RWPE1 (cell line): ENCODE data around the gene MIEF2.

Experiments
- CTCF ChIA-PET: fragments of 350-600 bp; sonication (Branson Sonifier 250); formaldehyde crosslinking; extraction: SDS; loops from one replicate; lab custom pipeline; 2021; lab: Yijun Ruan, JAX
- POLR2A ChIA-PET: fragments of 400-600 bp; formaldehyde crosslinking; extraction: SDS; loops from one replicate; lab custom pipeline; 2020; ENCODE audit warnings: antibody characterized with exemption; ENCODE audit not compliant: low non-redundant PET; lab: Yijun Ruan, JAX
- DNase-seq: peaks from one replicate; pipeline ENCODE4 v3.0.0; 2012; ENCODE audit warnings: low spot score
- H3K27ac ChIP-seq: fragments of 450-650 bp; 2 replicates; pipeline ENCODE4 v1.5.1; 2017
- TF ChIP-seq, protein P1 (sequence below): fragments of 450-650 bp; conservative IDR thresholded peaks from 2 replicates; pipeline ENCODE4 v1.5.1; 2017; ENCODE audit warnings: low read depth, mild to moderate bottlenecking

Gene MIEF2

DNA sequence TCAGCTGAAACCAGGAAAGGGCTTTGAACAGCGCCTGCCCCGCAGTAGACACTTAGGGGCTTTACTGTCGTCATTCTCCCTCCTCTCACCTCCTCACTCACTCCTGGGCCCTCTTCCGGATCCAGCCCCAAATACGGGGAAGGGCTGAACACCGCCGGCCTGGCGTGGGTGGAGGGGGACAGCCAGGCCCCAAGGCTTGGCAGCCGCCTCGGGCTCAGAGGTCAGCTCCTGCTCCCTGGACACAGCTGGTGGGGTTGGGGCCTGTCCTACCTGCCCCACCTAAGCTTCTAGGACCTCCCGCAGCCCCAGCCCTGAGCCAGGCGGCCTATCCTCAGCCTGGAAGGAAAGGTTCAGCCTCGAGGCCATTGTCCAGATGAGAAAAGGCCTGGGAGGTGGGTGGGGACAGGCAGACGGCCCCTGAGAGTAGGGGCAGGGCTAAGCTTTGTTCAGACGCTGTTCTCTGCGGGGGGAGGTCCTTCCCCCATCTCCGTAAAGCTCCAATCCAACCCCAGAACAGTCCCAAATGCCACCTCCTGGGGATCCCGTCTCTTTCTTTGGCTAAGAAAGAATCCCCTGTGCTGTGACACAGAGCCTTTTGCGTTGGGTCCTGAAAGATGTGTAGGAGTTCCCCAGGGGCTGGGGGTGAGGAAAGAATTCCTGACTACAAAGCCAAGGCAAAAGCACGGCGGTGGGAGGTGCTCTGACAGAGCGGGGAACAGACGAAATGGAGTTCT lies 35.9 kb upstream of the MIEF2 start:
- TF ChIP-seq, protein P1, sequence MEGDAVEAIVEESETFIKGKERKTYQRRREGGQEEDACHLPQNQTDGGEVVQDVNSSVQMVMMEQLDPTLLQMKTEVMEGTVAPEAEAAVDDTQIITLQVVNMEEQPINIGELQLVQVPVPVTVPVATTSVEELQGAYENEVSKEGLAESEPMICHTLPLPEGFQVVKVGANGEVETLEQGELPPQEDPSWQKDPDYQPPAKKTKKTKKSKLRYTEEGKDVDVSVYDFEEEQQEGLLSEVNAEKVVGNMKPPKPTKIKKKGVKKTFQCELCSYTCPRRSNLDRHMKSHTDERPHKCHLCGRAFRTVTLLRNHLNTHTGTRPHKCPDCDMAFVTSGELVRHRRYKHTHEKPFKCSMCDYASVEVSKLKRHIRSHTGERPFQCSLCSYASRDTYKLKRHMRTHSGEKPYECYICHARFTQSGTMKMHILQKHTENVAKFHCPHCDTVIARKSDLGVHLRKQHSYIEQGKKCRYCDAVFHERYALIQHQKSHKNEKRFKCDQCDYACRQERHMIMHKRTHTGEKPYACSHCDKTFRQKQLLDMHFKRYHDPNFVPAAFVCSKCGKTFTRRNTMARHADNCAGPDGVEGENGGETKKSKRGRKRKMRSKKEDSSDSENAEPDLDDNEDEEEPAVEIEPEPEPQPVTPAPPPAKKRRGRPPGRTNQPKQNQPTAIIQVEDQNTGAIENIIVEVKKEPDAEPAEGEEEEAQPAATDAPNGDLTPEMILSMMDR, result no peak
- DNase-seq, result no peak
- ChIA-PET POLR2A (no interaction called here), CTCF (interaction anchor here (0.6 kb wide), 1 partner anchor 1367 kb away, joined by 6 read pairs; no protein-coding TSS in a partner anchor)
- H3K27ac ChIP-seq, result peak overlapping the region; percentile 80

- DNase-seq, result peak; percentile 99
- TF ChIP-seq, protein P1, result no peak
- CTCF ChIA-PET, result interaction anchor here (0.6 kb wide), 1 partner anchor 1366 kb away, joined by 6 read pairs; no protein-coding TSS in a partner anchor
- POLR2A ChIA-PET, result no interaction called here
- peak within 1 kb of the TSS; percentile 80 for H3K27ac ChIP-seq
Observed at GRCh38 chr17:18225121-18225641, 35.3 kb upstream of the MIEF2 start, which contains the start of gene LLGL1. Gene LLGL1 (plus strand): TSS chr17:18225635. CDS start chr17:18225683, 48 bp downstream.

DNA sequence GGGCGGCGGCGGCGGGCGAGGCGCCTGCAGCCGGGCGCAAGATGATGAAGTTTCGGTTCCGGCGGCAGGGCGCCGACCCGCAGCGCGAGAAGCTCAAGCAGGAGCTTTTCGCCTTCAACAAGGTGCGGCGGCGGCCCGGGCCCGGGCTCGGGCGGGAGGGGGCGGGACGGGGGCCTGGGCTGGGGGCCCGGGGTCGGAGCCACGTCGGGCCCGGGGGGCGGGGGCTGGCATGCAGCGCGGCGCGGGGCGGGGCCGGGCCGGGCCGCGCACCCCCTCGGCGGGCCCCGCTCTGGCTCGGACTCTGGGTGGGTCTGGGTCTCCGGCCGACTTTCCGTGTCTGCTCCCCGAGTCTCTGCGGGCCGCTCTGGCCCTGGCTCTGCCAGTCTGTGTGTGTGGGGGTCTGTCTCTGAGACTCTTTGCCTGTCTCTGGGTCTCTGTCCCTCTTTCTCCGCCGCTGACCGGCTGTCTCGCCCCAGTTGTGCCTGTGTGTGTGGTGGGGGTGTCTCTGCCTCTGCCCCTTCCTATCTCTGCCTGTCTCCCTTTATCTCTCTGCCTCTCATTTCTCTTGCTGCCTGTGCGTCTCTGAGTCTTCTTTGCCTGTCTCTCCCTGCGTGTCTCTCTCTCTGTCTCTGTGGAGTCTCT lies 34.7 kb upstream of the MIEF2 start:
- CTCF ChIA-PET, result interaction anchor here (1.3 kb wide), 1 partner anchor 10 kb away, joined by 3 read pairs; no protein-coding TSS in a partner anchor
- DNase-seq, result no peak
- TF ChIP-seq, protein P1, result no peak
- peak overlapping the region; percentile 80 for H3K27ac ChIP-seq
- POLR2A ChIA-PET, result no interaction called here

DNA sequence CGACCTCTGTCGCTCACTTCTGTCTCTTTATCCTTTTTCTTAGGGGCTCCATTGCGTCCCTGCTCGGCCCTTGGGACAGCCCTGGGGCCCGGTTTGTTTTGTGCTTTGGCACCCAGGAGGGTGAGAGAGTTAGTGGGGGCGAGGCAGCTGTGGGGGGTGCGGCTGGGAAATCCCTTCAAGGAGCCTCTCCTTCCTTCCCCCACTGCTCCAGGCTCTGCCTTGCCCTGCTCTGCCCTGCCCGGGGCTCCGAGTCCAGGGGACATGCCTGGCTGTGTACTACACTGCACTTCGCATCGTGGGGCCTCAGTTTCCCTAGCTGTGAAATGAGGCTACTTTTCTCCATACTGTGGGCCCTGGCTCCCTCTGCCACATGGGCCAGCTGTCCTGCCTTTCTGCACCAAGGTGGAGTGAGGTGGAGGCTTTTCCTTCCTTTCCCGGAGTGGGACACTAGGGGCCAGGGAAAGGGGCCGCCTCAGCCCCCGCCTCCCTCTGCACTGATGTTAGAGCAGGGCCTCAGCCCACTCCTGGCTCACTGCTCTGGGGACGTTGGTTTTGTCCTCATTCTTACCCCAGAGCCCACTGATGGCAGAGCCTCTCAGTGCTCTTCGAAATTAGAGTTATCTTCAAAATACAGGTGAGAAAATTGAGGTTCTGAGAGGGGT lies 34.0 kb upstream of the MIEF2 start:
- peak overlapping the region; percentile 80 for H3K27ac ChIP-seq
- DNase-seq, result no peak
- ChIA-PET CTCF (interaction anchor here (1.3 kb wide), 1 partner anchor 10 kb away, joined by 3 read pairs; no protein-coding TSS in a partner anchor), POLR2A (no interaction called here)
- TF ChIP-seq, protein P1, result no peak

DNA sequence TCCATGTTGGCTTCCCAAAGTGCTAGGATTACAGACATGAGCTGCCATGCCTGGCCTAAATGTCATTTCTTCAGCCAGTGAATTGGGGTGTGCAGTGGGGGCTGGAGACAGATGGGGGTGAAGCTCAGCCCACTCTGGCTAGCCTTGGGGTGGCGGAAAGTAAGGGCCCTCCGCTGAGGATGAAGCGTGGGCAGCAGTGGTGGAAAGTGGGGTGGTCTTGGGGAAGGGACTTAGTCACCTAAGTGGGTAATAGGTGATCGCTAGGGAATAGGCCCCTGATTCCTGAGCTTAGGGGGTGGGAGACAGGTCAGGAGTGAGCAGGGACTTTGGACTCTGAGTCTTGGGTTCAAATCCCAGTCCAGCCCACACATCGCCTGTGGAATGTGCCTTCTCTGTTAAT lies 32.8 kb upstream of the MIEF2 start:
- ChIA-PET POLR2A (no interaction called here), CTCF (no interaction called here)
- TF ChIP-seq, protein P1, result no peak
- H3K27ac ChIP-seq, result peak overlapping the region; percentile 80
- no peak for DNase-seq

GRCh38 chr17:18228176-18228682 lies 32.2 kb upstream of the MIEF2 start:
- TF ChIP-seq, protein P1, result no peak
- POLR2A ChIA-PET, result no interaction called here
- peak overlapping the region; percentile 80 for H3K27ac ChIP-seq
- DNase-seq, result no peak
- CTCF ChIA-PET, result no interaction called here
